K562 (cell line): ENCODE data around the gene TRIM27. TPM values are rescaled to one million over a fixed set of nuclear protein-coding genes. Genes with fewer than 3 reads are reported as not detected.

Source experiments
- AFF1 ChIP-seq, 2 experiments: fragments of 450-650 bp; IDR thresholded peaks; 2 replicates each; pipeline ENCODE4 v1.6.1; 2018; ENCODE audit warnings: mild to moderate bottlenecking in 2 of 2, low read depth in 1 of 2; ENCODE audit not compliant: partially characterized antibody in 2 of 2
- CTCF ChIP-seq, 3 experiments: IDR thresholded peaks in 2 of 3; conservative IDR thresholded peaks in 1 of 3; 2 replicates each; pipeline ENCODE4 v1.5.1; 2011 to 2012; ENCODE audit warnings: low read length in 3 of 3, mild to moderate bottlenecking in 3 of 3, control low read depth in 2 of 3, improper control_type of control experiment in 1 of 3, inconsistent platforms in 1 of 3, low read depth in 1 of 3, mixed read lengths in 1 of 3, moderate library complexity in 1 of 3; ENCODE audit not compliant: insufficient read depth in 2 of 3
- MCM5 ChIP-seq: fragments of 450-650 bp; IDR thresholded peaks from 2 replicates; pipeline ENCODE4 v1.6.1; 2016; ENCODE audit warnings: low read depth
- SAP30 ChIP-seq: fragments of 200-600 bp; sonication (generic); IDR thresholded peaks from 2 replicates; pipeline ENCODE4 v1.6.1; 2012; ENCODE audit warnings: borderline replicate concordance, low read depth, mild to moderate bottlenecking, moderate library complexity, low read length, control low read depth, inconsistent platforms; ENCODE audit not compliant: insufficient read depth, poor library complexity, severe bottlenecking
- TCF7 ChIP-seq: sonication (generic); IDR thresholded peaks from 2 replicates; pipeline ENCODE4 v1.6.1; 2016; ENCODE audit warnings: antibody characterized with exemption, borderline replicate concordance
- ZKSCAN3 ChIP-seq: fragments of 250-450 bp; sonication (Bioruptor Pico); IDR thresholded peaks from 2 replicates; pipeline ENCODE4 v1.4.0; 2020
- ZNF76 ChIP-seq: fragments of 250-450 bp; sonication (Bioruptor Pico); IDR thresholded peaks from 2 replicates; pipeline ENCODE4 v1.4.0; 2020; ENCODE audit warnings: mild to moderate bottlenecking, moderate library complexity, borderline replicate concordance
- polyA plus RNA-seq, 8 experiments: library from polyadenylated mRNA; depleted of rRNA in 4 of 8; stranded (reverse) in 5 of 8; unstranded in 3 of 8; fragments of >200 nt; fragmentation: Nextera tagmentation in 2 of 8; fragmentation: Illumina TruSeq in 1 of 8; extraction: Ambion mirVana in 2 of 8; extraction: Trizol in 1 of 8; gene quantifications; 2 replicates each; pipeline versions ENCODE4 v1.2.1 to v1.2.3, GENCODE V29; 2011 to 2014; ENCODE audit warnings: inconsistent platforms in 1 of 8, missing spikeins in 1 of 8
- total RNA-seq, 7 experiments: library from RNA; depleted of rRNA in 6 of 7; stranded (reverse); fragments of >200 nt in 6 of 7; fragmentation: Illumina TruSeq in 2 of 7; extraction: Trizol in 2 of 7; gene quantifications; 2 replicates each; pipeline versions ENCODE4 v1.2.1 to v1.2.3, GENCODE V29; 2011 to 2021; ENCODE audit warnings: low replicate concordance in 1 of 7
- TF ChIP-seq, protein P1 (sequence below): fragments of 250-450 bp; sonication (Bioruptor Pico); IDR thresholded peaks from 2 replicates; pipeline ENCODE4 v1.4.0; 2020
- TF ChIP-seq, protein P2 (sequence below): fragments of 450-650 bp; IDR thresholded peaks from 2 replicates; pipeline ENCODE4 v1.7.0; 2016; ENCODE audit warnings: borderline replicate concordance
- TF ChIP-seq, protein P3 (sequence below): fragments of 250-450 bp; sonication (Bioruptor Pico); IDR thresholded peaks from 2 replicates; pipeline ENCODE4 v1.8.0; 2022; ENCODE audit warnings: moderate library complexity, mild to moderate bottlenecking, inconsistent platforms
- TF ChIP-seq, protein P4 (sequence below), 3 experiments: fragments of 200-800 bp in 1 of 3; sonication (Bioruptor generic) in 1 of 3; sonication (generic) in 1 of 3; formaldehyde crosslinking in 1 of 3; IDR thresholded peaks; 2 replicates each; pipeline versions ENCODE4 v1.6.1 to v1.8.0; 2016 to 2022; ENCODE audit warnings: mild to moderate bottlenecking in 2 of 3, missing compliant biosample characterization in 2 of 3, missing genetic modification characterization in 2 of 3, missing genetic modification reagents in 1 of 3

Gene TRIM27
- total and polyA plus RNA-seq, 9 of the 15 experiments (the other 6 are each of a cell fraction or from before 2014, with no cell fraction given) = 37.7 to 235 (median 122) TPM

DNA sequence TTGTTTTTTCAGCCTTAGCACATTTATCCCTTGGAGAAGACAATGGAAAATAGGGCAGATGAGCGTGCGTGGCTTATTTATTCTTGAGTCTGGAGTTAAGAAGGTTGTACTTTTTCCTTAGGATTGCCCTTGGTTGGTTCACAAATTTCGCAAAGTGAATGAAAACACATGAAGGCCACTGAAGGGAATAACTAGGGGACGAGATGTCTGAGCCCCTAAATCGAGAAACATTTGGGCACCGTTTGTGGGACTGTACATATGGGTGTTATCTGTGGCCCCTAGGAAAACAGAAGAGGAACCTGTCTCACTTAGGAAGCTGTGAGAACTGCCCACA, 19.4 kb upstream of the TRIM27 start (continued):
- TF ChIP-seq MCM5 (no peak), CTCF (IDR thresholded peaks at IDR 0.05 in 2 of 3, conservative IDR thresholded peaks at IDR 0.05 in 1 of 3; ENCODE audit: insufficient read depth in 2 of 3, low read depth in 1 of 3, low read length in 3 of 3) (no peak), TCF7 (no peak), AFF1 (IDR thresholded peaks at IDR 0.05; ENCODE audit: low read depth in 1 of 2, partially characterized antibody in 2 of 2) (peak in 1 of 2 experiments; percentile 65), ZNF76 (CRISPR knock-in tag) (no peak), ZKSCAN3 (CRISPR knock-in tag) (no peak), SAP30 (no peak)
- TF ChIP-seq, protein P1, sequence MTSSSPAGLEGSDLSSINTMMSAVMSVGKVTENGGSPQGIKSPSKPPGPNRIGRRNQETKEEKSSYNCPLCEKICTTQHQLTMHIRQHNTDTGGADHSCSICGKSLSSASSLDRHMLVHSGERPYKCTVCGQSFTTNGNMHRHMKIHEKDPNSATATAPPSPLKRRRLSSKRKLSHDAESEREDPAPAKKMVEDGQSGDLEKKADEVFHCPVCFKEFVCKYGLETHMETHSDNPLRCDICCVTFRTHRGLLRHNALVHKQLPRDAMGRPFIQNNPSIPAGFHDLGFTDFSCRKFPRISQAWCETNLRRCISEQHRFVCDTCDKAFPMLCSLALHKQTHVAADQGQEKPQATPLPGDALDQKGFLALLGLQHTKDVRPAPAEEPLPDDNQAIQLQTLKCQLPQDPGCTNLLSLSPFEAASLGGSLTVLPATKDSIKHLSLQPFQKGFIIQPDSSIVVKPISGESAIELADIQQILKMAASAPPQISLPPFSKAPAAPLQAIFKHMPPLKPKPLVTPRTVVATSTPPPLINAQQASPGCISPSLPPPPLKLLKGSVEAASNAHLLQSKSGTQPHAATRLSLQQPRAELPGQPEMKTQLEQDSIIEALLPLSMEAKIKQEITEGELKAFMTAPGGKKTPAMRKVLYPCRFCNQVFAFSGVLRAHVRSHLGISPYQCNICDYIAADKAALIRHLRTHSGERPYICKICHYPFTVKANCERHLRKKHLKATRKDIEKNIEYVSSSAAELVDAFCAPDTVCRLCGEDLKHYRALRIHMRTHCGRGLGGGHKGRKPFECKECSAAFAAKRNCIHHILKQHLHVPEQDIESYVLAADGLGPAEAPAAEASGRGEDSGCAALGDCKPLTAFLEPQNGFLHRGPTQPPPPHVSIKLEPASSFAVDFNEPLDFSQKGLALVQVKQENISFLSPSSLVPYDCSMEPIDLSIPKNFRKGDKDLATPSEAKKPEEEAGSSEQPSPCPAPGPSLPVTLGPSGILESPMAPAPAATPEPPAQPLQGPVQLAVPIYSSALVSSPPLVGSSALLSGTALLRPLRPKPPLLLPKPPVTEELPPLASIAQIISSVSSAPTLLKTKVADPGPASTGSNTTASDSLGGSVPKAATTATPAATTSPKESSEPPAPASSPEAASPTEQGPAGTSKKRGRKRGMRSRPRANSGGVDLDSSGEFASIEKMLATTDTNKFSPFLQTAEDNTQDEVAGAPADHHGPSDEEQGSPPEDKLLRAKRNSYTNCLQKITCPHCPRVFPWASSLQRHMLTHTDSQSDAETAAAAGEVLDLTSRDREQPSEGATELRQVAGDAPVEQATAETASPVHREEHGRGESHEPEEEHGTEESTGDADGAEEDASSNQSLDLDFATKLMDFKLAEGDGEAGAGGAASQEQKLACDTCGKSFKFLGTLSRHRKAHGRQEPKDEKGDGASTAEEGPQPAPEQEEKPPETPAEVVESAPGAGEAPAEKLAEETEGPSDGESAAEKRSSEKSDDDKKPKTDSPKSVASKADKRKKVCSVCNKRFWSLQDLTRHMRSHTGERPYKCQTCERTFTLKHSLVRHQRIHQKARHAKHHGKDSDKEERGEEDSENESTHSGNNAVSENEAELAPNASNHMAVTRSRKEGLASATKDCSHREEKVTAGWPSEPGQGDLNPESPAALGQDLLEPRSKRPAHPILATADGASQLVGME (CRISPR knock-in tag) = no peak
- TF ChIP-seq, protein P2, sequence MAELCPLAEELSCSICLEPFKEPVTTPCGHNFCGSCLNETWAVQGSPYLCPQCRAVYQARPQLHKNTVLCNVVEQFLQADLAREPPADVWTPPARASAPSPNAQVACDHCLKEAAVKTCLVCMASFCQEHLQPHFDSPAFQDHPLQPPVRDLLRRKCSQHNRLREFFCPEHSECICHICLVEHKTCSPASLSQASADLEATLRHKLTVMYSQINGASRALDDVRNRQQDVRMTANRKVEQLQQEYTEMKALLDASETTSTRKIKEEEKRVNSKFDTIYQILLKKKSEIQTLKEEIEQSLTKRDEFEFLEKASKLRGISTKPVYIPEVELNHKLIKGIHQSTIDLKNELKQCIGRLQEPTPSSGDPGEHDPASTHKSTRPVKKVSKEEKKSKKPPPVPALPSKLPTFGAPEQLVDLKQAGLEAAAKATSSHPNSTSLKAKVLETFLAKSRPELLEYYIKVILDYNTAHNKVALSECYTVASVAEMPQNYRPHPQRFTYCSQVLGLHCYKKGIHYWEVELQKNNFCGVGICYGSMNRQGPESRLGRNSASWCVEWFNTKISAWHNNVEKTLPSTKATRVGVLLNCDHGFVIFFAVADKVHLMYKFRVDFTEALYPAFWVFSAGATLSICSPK = 0 out of 2 replicates have a peak, but pooled peaks have one; percentile 15
- TF ChIP-seq, protein P3, sequence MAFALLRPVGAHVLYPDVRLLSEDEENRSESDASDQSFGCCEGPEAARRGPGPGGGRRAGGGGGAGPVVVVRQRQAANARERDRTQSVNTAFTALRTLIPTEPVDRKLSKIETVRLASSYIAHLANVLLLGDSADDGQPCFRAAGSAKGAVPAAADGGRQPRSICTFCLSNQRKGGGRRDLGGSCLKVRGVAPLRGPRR = no peak
- TF ChIP-seq, protein P4, sequence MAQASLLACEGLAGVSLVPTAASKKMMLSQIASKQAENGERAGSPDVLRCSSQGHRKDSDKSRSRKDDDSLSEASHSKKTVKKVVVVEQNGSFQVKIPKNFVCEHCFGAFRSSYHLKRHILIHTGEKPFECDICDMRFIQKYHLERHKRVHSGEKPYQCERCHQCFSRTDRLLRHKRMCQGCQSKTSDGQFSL (CRISPR knock-in tag; IDR thresholded peaks at IDR 0.05) = no peak
- TF ChIP-seq, protein P4 (tag; IDR thresholded peaks at IDR 0.05) = no peak
